Activated T-helper 2 cell treated with anti-CD3 and anti-CD28 coated beads, Interferon-gamma antibody, Interleukin-2, Interleukin-4, amounts not matched to agents 10 μg/mL and 5 μg/mL and 100 μg/mL, durations not matched to agents 14 hours and 24 hours and 36 hours (primary cell): ENCODE measurements around the gene WDR20. TPM values are rescaled to one million over a fixed set of nuclear protein-coding genes. Genes with fewer than 3 reads are reported as not detected.
A peak's percentile ranks its signal among the peaks of the same experiment; 100 is the strongest.
"Not testable (repeated sequence)": the region's sequence is repeated elsewhere in the genome, so short reads cannot be mapped to it uniquely, and the experiment has no call there.

Experiments used
- DNase-seq: peaks from one replicate; pipeline ENCODE4 v3.0.0; 2021; ENCODE audit warnings: low spot score
- H3K27ac Mint-ChIP-seq: one replicate; pipeline ENCODE4 v1.8.0; 2021; ENCODE audit warnings: mixed read lengths
- H3K27me3 Mint-ChIP-seq: one replicate; pipeline ENCODE4 v1.8.0; 2021; ENCODE audit warnings: low read depth, mixed read lengths
- H3K36me3 Mint-ChIP-seq: one replicate; pipeline ENCODE4 v1.8.0; 2021; ENCODE audit warnings: low read depth, mixed read lengths
- H3K4me1 Mint-ChIP-seq: one replicate; pipeline ENCODE4 v1.8.0; 2021; ENCODE audit warnings: low read depth, mixed read lengths
- H3K4me3 Mint-ChIP-seq: one replicate; pipeline ENCODE4 v1.8.0; 2021; ENCODE audit warnings: low read depth, mild to moderate bottlenecking, moderate library complexity, mixed read lengths
- H3K9me3 Mint-ChIP-seq: one replicate; pipeline ENCODE4 v1.8.0; 2021; ENCODE audit warnings: mixed read lengths
- intact Hi-C: fragments of 100-400 bp; cut with micrococcal nuclease; formaldehyde crosslinking; loops from one replicate; pipeline ENCODE4 v1.15.1; 2023
- total RNA-seq: library from RNA; stranded (reverse); gene quantifications from 2 replicates; pipeline ENCODE4 v1.2.3, GENCODE V29; 2022

Gene WDR20
- total RNA-seq, 1 donor from 2014 or later, result 37.0 TPM

GRCh38 chr14:102138961-102139285, 774 bp upstream of the WDR20 start:
- peak overlapping the region; percentile 94 for H3K27ac Mint-ChIP-seq
- peak overlapping the region; percentile 94 for H3K4me3 Mint-ChIP-seq
- H3K36me3 Mint-ChIP-seq, result peaks cover 13% of the 10 kb centered on the region
- no peak for DNase-seq
- intact Hi-C loops, result loop anchor here (1.0 to 5.0 kb wide), 5 partner anchors 44 to 178 kb away; partner anchors contain the start of genes DYNC1H1, HSP90AA1, MOK and ZNF839
- peaks cover 17% of the 10 kb centered on the region for H3K4me1 Mint-ChIP-seq
- H3K9me3 Mint-ChIP-seq, result no peaks in the 10 kb centered on the region
- H3K27me3 Mint-ChIP-seq, result no peaks in the 10 kb centered on the region

GRCh38 chr14:102140027-102140749, 491 bp downstream of the WDR20 start:
- Mint-ChIP-seq H3K9me3 (no peaks in the 10 kb centered on the region), H3K4me1 (peaks cover 20% of the 10 kb centered on the region), H3K27ac (peak overlapping the region; percentile 94), H3K4me3 (peak overlapping the region; percentile 94), H3K36me3 (peaks cover 11% of the 10 kb centered on the region), H3K27me3 (no peaks in the 10 kb centered on the region)
- intact Hi-C loops, result loop anchor here (2.0 to 5.0 kb wide), 2 partner anchors 42 to 61 kb away; no protein-coding TSS in a partner anchor
- DNase-seq, result peak; percentile 25

GRCh38 chr14:102140750-102141145, 1.1 kb downstream of the WDR20 start:
- H3K4me1 Mint-ChIP-seq, result peaks cover 20% of the 10 kb centered on the region
- H3K27me3 Mint-ChIP-seq, result no peaks in the 10 kb centered on the region
- peak overlapping the region; percentile 94 for H3K27ac Mint-ChIP-seq
- no peak for DNase-seq
- no peaks in the 10 kb centered on the region for H3K9me3 Mint-ChIP-seq
- intact Hi-C loops, result loop anchor here (2.0 to 5.0 kb wide), 2 partner anchors 42 to 60 kb away; no protein-coding TSS in a partner anchor
- peaks cover 14% of the 10 kb centered on the region for H3K36me3 Mint-ChIP-seq
- peak overlapping the region; percentile 94 for H3K4me3 Mint-ChIP-seq

- H3K27me3 Mint-ChIP-seq, result no peaks in the 10 kb centered on the region
- H3K4me3 Mint-ChIP-seq, result no peak overlapping the region
- intact Hi-C loops, result loop anchor here (2.0 to 5.0 kb wide), 2 partner anchors 41 to 59 kb away; no protein-coding TSS in a partner anchor
- H3K4me1 Mint-ChIP-seq, result peaks cover 22% of the 10 kb centered on the region
- DNase-seq, result no peak
- H3K9me3 Mint-ChIP-seq, result no peaks in the 10 kb centered on the region
- peaks cover 16% of the 10 kb centered on the region for H3K36me3 Mint-ChIP-seq
- H3K27ac Mint-ChIP-seq, result no peak overlapping the region
Observed at GRCh38 chr14:102141797-102142196, 2.1 kb downstream of the WDR20 start.

- intact Hi-C loops, result loop anchor here (5.0 kb wide), 1 partner anchor 37 kb away; no protein-coding TSS in a partner anchor
Observed at GRCh38 chr14:102144914-102145313, 5.2 kb downstream of the WDR20 start.

GRCh38 chr14:102145395-102145794, 5.7 kb downstream of the WDR20 start:
- DNase-seq, result no peak
- no peak overlapping the region for H3K27ac Mint-ChIP-seq
- H3K36me3 Mint-ChIP-seq, result peaks cover 20% of the 10 kb centered on the region

More at GRCh38 chr14:102144914-102145313, 5.2 kb downstream of the WDR20 start:
- DNase-seq, result no peak
- no peak overlapping the region for H3K27ac Mint-ChIP-seq
- no peak overlapping the region for H3K4me3 Mint-ChIP-seq
- H3K36me3 Mint-ChIP-seq, result peaks cover 21% of the 10 kb centered on the region
- H3K9me3 Mint-ChIP-seq, result no peaks in the 10 kb centered on the region
- H3K27me3 Mint-ChIP-seq, result no peaks in the 10 kb centered on the region
- H3K4me1 Mint-ChIP-seq, result peaks cover 15% of the 10 kb centered on the region

GRCh38 chr14:102146423-102146822, 6.7 kb downstream of the WDR20 start:
- Mint-ChIP-seq H3K27me3 (no peaks in the 10 kb centered on the region), H3K36me3 (peaks cover 25% of the 10 kb centered on the region), H3K4me3 (no peak overlapping the region), H3K4me1 (peaks cover 6% of the 10 kb centered on the region), H3K9me3 (no peaks in the 10 kb centered on the region), H3K27ac (no peak overlapping the region)
- intact Hi-C loops, result no loop called here
- DNase-seq, result no peak

More at GRCh38 chr14:102145395-102145794, 5.7 kb downstream of the WDR20 start:
- H3K27me3 Mint-ChIP-seq, result no peaks in the 10 kb centered on the region
- H3K4me1 Mint-ChIP-seq, result peaks cover 15% of the 10 kb centered on the region
- H3K4me3 Mint-ChIP-seq, result no peak overlapping the region
- H3K9me3 Mint-ChIP-seq, result no peaks in the 10 kb centered on the region
- intact Hi-C loops, result no loop called here

GRCh38 chr14:102150083-102150482, 10.4 kb downstream of the WDR20 start:
- no peak overlapping the region for H3K27ac Mint-ChIP-seq
- intact Hi-C loops, result no loop called here
- H3K4me1 Mint-ChIP-seq, result peaks cover 11% of the 10 kb centered on the region
- no peak overlapping the region for H3K4me3 Mint-ChIP-seq
- peaks cover 46% of the 10 kb centered on the region for H3K36me3 Mint-ChIP-seq
- no peak for DNase-seq
- H3K27me3 Mint-ChIP-seq, result no peaks in the 10 kb centered on the region
- no peaks in the 10 kb centered on the region for H3K9me3 Mint-ChIP-seq

GRCh38 chr14:102150744-102151143, 11.0 kb downstream of the WDR20 start:
- Mint-ChIP-seq H3K27me3 (no peaks in the 10 kb centered on the region), H3K9me3 (no peaks in the 10 kb centered on the region), H3K36me3 (peaks cover 42% of the 10 kb centered on the region), H3K27ac (no peak overlapping the region), H3K4me3 (no peak overlapping the region), H3K4me1 (peaks cover 13% of the 10 kb centered on the region)
- intact Hi-C loops, result no loop called here
- DNase-seq, result no peak

- H3K27ac Mint-ChIP-seq, H3K4me3 Mint-ChIP-seq, DNase-seq, intact Hi-C loops, H3K27me3 Mint-ChIP-seq, H3K9me3 Mint-ChIP-seq: not testable (repeated sequence)
- Mint-ChIP-seq H3K4me1 (peaks cover 13% of the 10 kb centered on the region), H3K36me3 (peaks cover 42% of the 10 kb centered on the region)
Observed at GRCh38 chr14:102151411-102151810, 11.7 kb downstream of the WDR20 start.

GRCh38 chr14:102154121-102154520, 14.4 kb downstream of the WDR20 start:
- Mint-ChIP-seq H3K27me3 (no peaks in the 10 kb centered on the region), H3K36me3 (peaks cover 39% of the 10 kb centered on the region), H3K4me3 (no peak overlapping the region), H3K27ac (no peak overlapping the region), H3K9me3 (no peaks in the 10 kb centered on the region), H3K4me1 (peaks cover 19% of the 10 kb centered on the region)
- no peak for DNase-seq
- intact Hi-C loops, result no loop called here

- Mint-ChIP-seq H3K27me3 (no peaks in the 10 kb centered on the region), H3K36me3 (peaks cover 36% of the 10 kb centered on the region), H3K9me3 (no peaks in the 10 kb centered on the region), H3K4me3 (no peak overlapping the region), H3K27ac (no peak overlapping the region), H3K4me1 (peaks cover 19% of the 10 kb centered on the region)
- intact Hi-C loops, result no loop called here
- DNase-seq, result no peak
Observed at GRCh38 chr14:102154821-102155549, 15.3 kb downstream of the WDR20 start.

GRCh38 chr14:102157346-102157745, 17.6 kb downstream of the WDR20 start:
- no peak for DNase-seq
- Mint-ChIP-seq H3K4me3 (no peak overlapping the region), H3K27me3 (no peaks in the 10 kb centered on the region), H3K9me3 (no peaks in the 10 kb centered on the region), H3K36me3 (peaks cover 18% of the 10 kb centered on the region), H3K4me1 (peaks cover 19% of the 10 kb centered on the region), H3K27ac (no peak overlapping the region)
- intact Hi-C loops, result no loop called here
